Measurements from ENCODE around the gene C5AR1.

- TF ChIP-seq POLR2AphosphoS5 (IDR thresholded peaks at IDR 0.05; ENCODE audit: borderline replicate concordance, low read depth, low read length) (no peak; the same call in 1 of the 2 replicates), EZH2 (IDR thresholded peaks at IDR 0.05) (no peak)
Observed at GRCh38 chr19:47351548-47351947, 41.9 kb downstream of the C5AR1 start.
